Activated CD8-positive, alpha-beta T cell treated with anti-CD3 and anti-CD28 coated beads for 36 hours (primary cell): ENCODE results near the gene LAMC3. TPM values are rescaled to one million over a fixed set of nuclear protein-coding genes. Genes with fewer than 3 reads are reported as not detected.

Experiments
- ATAC-seq: fragments of 200-7000 bp; cut with Tn5 transposase; one replicate; pipeline ENCODE4 v1.10.0; 2021; ENCODE audit warnings: mild to moderate bottlenecking, moderate library complexity
- CTCF ChIA-PET: fragments of 350-600 bp; sonication (Branson Sonifier 250); formaldehyde crosslinking; loops from one replicate; lab custom pipeline; 2021; ENCODE audit warnings: antibody characterized with exemption; lab: Charles Lee
- POLR2A ChIA-PET: fragments of 350-600 bp; sonication (Branson Sonifier 250); formaldehyde crosslinking; loops from one replicate; lab custom pipeline; 2021; ENCODE audit warnings: antibody characterized with exemption; lab: Charles Lee
- DNase-seq: peaks from one replicate; pipeline ENCODE4 v3.0.0-alpha.2; 2020
- H3K27ac Mint-ChIP-seq: one replicate; pipeline ENCODE4 v1.8.0; 2021; ENCODE audit warnings: mild to moderate bottlenecking, mixed read lengths
- H3K27me3 Mint-ChIP-seq: one replicate; pipeline ENCODE4 v1.8.0; 2021; ENCODE audit warnings: mixed read lengths
- H3K36me3 Mint-ChIP-seq: one replicate; pipeline ENCODE4 v1.8.0; 2021; ENCODE audit warnings: low read depth, mixed read lengths
- H3K4me1 Mint-ChIP-seq: one replicate; pipeline ENCODE4 v1.8.0; 2021; ENCODE audit warnings: low read depth, mixed read lengths
- H3K4me3 Mint-ChIP-seq: one replicate; pipeline ENCODE4 v1.8.0; 2021; ENCODE audit warnings: mild to moderate bottlenecking, moderate library complexity, mixed read lengths
- H3K9me3 Mint-ChIP-seq: one replicate; pipeline ENCODE4 v1.8.0; 2021; ENCODE audit warnings: mixed read lengths
- intact Hi-C: fragments of 100-400 bp; cut with micrococcal nuclease; formaldehyde crosslinking; loops from one replicate; pipeline ENCODE4 v1.10.0; 2022
- total RNA-seq, 2 experiments: library from RNA; stranded (reverse); gene quantifications; one replicate each; pipeline ENCODE4 v1.2.3, GENCODE V29; 2021
- TF ChIP-seq, protein P1 (sequence below): fragments of 200-600 bp; IDR thresholded peaks from one replicate; pipeline ENCODE4 v1.8.0; 2022; ENCODE audit warnings: antibody characterized with exemption, mild to moderate bottlenecking

Gene LAMC3
- total RNA-seq, 2 experiments from 2014 or later, result 0.09 to 0.43 TPM

DNA sequence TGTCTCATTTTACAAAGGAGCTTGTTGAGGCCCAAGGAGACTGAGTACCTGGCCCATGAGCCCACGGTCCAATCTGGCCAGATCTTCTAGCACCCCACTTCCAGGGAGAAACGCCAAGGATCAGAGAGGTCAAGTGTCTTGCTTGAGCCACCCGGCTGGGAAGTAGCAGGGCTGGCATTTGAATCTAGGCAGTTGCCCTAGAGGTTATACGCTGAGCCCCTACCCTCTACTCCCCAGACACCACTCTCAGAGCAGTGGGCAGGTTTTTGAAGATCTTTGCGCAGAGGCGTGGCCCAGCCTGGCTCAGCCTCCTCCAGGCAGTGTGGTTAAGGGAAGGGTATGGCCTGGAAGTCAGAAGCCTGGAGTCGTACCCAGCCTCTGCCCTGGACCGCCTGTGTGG, 110.6 kb downstream of the LAMC3 start:
- CTCF ChIA-PET, result no interaction called here
- peaks cover 2% of the 10 kb centered on the region for H3K27me3 Mint-ChIP-seq
- intact Hi-C loops, result no loop called here
- TF ChIP-seq, protein P1, sequence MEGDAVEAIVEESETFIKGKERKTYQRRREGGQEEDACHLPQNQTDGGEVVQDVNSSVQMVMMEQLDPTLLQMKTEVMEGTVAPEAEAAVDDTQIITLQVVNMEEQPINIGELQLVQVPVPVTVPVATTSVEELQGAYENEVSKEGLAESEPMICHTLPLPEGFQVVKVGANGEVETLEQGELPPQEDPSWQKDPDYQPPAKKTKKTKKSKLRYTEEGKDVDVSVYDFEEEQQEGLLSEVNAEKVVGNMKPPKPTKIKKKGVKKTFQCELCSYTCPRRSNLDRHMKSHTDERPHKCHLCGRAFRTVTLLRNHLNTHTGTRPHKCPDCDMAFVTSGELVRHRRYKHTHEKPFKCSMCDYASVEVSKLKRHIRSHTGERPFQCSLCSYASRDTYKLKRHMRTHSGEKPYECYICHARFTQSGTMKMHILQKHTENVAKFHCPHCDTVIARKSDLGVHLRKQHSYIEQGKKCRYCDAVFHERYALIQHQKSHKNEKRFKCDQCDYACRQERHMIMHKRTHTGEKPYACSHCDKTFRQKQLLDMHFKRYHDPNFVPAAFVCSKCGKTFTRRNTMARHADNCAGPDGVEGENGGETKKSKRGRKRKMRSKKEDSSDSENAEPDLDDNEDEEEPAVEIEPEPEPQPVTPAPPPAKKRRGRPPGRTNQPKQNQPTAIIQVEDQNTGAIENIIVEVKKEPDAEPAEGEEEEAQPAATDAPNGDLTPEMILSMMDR, result no peak
- no peaks in the 10 kb centered on the region for H3K4me1 Mint-ChIP-seq
- H3K9me3 Mint-ChIP-seq, result no peaks in the 10 kb centered on the region
- ATAC-seq (no peak), DNase-seq (no peak)
- POLR2A ChIA-PET, result no interaction called here
- H3K4me3 Mint-ChIP-seq, result no peak overlapping the region
- no peaks in the 10 kb centered on the region for H3K36me3 Mint-ChIP-seq
- no peak overlapping the region for H3K27ac Mint-ChIP-seq

DNA sequence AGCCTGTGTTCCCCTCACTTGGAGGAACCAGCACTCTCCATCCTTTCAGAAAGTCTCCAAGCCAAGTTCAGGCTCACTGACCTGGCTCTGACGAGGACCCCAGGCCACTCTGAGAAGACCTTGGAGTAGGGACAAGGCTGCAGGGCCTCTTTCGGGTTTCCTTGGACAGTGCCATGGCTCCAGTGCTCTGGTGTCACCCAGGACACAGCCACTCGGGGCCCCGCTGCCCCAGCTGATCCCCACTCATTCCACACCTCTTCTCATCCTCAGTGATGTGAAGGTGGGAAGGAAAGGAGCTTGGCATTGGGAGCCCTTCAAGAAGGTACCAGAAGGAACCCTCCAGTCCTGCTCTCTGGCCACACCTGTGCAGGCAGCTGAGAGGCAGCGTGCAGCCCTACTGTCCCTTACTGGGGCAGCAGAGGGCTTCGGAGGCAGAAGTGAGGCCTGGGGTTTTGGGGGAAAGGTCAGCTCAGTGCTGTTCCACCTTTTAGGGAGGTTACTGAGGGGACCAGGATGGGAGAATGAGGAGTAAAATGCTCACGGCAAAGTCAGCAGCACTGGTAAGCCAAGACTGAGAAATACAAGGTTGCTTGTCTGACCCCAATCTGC, 111.8 kb downstream of the LAMC3 start:
- no peak for DNase-seq
- TF ChIP-seq, protein P1, result no peak
- Mint-ChIP-seq H3K9me3 (no peaks in the 10 kb centered on the region), H3K36me3 (peaks cover 2% of the 10 kb centered on the region), H3K27me3 (peaks cover 2% of the 10 kb centered on the region), H3K4me3 (no peak overlapping the region), H3K27ac (no peak overlapping the region), H3K4me1 (no peaks in the 10 kb centered on the region)
- POLR2A ChIA-PET, result no interaction called here
- ATAC-seq, result no peak
- CTCF ChIA-PET, result interaction anchor here (0.6 to 1.5 kb wide), 2 partner anchors 57 to 216 kb away, joined by 3 to 5 read pairs; no protein-coding TSS in a partner anchor
- intact Hi-C loops, result no loop called here

GRCh38 chr9:131121346-131121745, 112.4 kb downstream of the LAMC3 start:
- H3K27ac Mint-ChIP-seq, result no peak overlapping the region
- no peak for DNase-seq
- H3K9me3 Mint-ChIP-seq, result no peaks in the 10 kb centered on the region
- peaks cover 2% of the 10 kb centered on the region for H3K27me3 Mint-ChIP-seq
- peaks cover 2% of the 10 kb centered on the region for H3K36me3 Mint-ChIP-seq
- H3K4me3 Mint-ChIP-seq, result no peak overlapping the region
- no peak for ATAC-seq
- POLR2A ChIA-PET, result no interaction called here
- intact Hi-C loops, result no loop called here
- TF ChIP-seq, protein P1, result no peak
- CTCF ChIA-PET, result interaction anchor here (0.6 to 1.5 kb wide), 2 partner anchors 57 to 215 kb away, joined by 3 to 5 read pairs; no protein-coding TSS in a partner anchor
- H3K4me1 Mint-ChIP-seq, result peaks cover 3% of the 10 kb centered on the region

GRCh38 chr9:131122158-131122557, 113.2 kb downstream of the LAMC3 start:
- DNase-seq, result no peak
- H3K4me1 Mint-ChIP-seq, result peaks cover 8% of the 10 kb centered on the region
- H3K27ac Mint-ChIP-seq, result no peak overlapping the region
- no peak for ATAC-seq
- ChIA-PET POLR2A (interaction anchor here (0.6 to 1.4 kb wide), 2 partner anchors 9 to 17 kb away, joined by 3 to 4 read pairs; no protein-coding TSS in a partner anchor), CTCF (no interaction called here)
- no peak overlapping the region for H3K4me3 Mint-ChIP-seq
- H3K36me3 Mint-ChIP-seq, result peaks cover 2% of the 10 kb centered on the region
- TF ChIP-seq, protein P1, result no peak
- H3K9me3 Mint-ChIP-seq, result no peaks in the 10 kb centered on the region
- H3K27me3 Mint-ChIP-seq, result peaks cover 2% of the 10 kb centered on the region
- intact Hi-C loops, result no loop called here

DNA sequence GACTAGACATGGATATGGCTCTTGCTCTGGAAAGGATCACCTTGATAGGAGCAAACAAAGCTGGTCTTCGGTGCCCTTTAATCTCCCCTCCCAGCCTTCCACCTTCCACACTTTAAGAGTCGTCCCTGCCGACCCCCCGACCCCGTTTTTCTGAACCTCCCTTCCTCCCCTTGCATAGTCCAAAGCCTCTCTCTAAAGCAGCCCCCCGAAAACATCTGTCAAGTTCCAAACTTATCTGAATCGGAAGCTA, 116.0 kb downstream of the LAMC3 start:
- TF ChIP-seq, protein P1, result no peak
- Mint-ChIP-seq H3K9me3 (no peaks in the 10 kb centered on the region), H3K27me3 (no peaks in the 10 kb centered on the region), H3K4me1 (peaks cover 31% of the 10 kb centered on the region), H3K27ac (peak overlapping the region; percentile 95), H3K36me3 (peaks cover 23% of the 10 kb centered on the region), H3K4me3 (peak overlapping the region; percentile 91)
- intact Hi-C loops, result no loop called here
- POLR2A ChIA-PET, result interaction anchor here (0.7 to 2.3 kb wide), 30 partner anchors 10 to 544 kb away, joined by 3 to 14 read pairs (median 4); partner anchors contain the start of gene AIF1L
- CTCF ChIA-PET, result interaction anchor here (0.8 to 1.8 kb wide), 4 partner anchors 68 to 416 kb away, joined by 3 to 10 read pairs (median 3); no protein-coding TSS in a partner anchor
- no peak for ATAC-seq
- DNase-seq, result no peak
